A673 (cell line): ENCODE data around the gene HOXD8.

Source experiments
- CTCF ChIP-seq: fragments of 300-800, 200-600 bp; sonication (generic); conservative IDR thresholded peaks from 2 replicates; pipeline ENCODE4 v1.5.1; 2017; ENCODE audit warnings: low read depth, mild to moderate bottlenecking, antibody characterized with exemption, low read length, moderate library complexity, mixed read lengths
- EZH2 ChIP-seq: fragments of 200-600 bp; sonication (generic); IDR thresholded peaks from 2 replicates; pipeline ENCODE4 v1.6.1; 2017; ENCODE audit warnings: borderline replicate concordance, low read depth, mild to moderate bottlenecking, mixed read lengths, antibody characterized with exemption, low read length; ENCODE audit not compliant: poor library complexity, severe bottlenecking

GRCh38 chr2:176146101-176146500, 16.6 kb downstream of the HOXD8 start:
- TF ChIP-seq CTCF, result no peak
- no peak for TF ChIP-seq EZH2
